T-helper 1 cell treated with Interleukin-12 subunit alpha and Interleukin-12 subunit beta and Interleukin-4 antibody, amounts not matched to agents 30 ng/mL and 1 ng/mL, for 36 hours (primary cell): ENCODE data around the gene CLN6. TPM values are rescaled to one million over a fixed set of nuclear protein-coding genes. Genes with fewer than 3 reads are reported as not detected.
"Not testable (repeated sequence)": the region's sequence is repeated elsewhere in the genome, so short reads cannot be mapped to it uniquely, and the experiment has no call there.

ENCODE experiments used
- intact Hi-C: fragments of 100-400 bp; cut with micrococcal nuclease; formaldehyde crosslinking; loops from one replicate; pipeline ENCODE4 v1.15.1; 2024
- total RNA-seq: library from RNA; stranded (reverse); gene quantifications from 2 replicates; pipeline ENCODE4 v1.2.3, GENCODE V29; 2022

Gene CLN6
- total RNA-seq, 1 donor from 2014 or later: 69.1 TPM

DNA sequence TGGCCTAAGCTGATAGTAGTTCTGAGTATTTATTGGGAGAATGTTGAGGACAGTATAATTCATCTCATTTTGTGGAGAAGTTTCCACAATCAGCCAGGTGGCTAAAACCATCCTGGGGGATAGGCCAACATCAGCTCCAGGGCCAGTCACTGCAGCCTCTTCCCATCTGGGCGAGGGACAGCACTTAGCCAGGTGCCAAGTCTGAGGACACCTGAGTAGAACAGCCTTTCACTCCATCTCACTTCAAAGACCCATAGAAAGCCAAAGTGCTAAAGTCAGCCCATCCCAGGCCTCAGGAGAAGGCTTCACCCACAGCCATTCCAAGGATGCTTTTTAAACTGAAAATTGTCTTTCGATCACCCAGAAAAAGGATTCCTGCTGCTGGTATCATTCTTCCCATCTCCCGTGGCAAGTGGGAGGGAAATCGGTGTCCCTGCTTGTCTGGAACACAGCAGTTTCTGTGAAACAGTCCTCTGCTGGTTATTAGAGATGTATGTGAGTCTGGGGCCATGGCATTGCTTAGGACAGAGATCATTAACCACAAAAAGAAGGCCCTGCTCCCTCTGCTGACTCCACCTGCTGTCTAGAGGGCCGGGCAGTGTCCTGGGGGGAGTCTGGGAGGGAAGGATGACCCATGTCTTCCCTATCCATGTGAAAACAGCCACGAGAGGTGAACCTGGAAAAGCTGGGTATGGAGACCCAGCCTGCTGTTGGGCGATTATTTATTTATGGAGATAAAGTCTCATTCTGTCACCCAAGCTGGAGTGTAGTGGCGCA, 34.0 kb downstream of the CLN6 start:
- intact Hi-C loops: no loop called here

DNA sequence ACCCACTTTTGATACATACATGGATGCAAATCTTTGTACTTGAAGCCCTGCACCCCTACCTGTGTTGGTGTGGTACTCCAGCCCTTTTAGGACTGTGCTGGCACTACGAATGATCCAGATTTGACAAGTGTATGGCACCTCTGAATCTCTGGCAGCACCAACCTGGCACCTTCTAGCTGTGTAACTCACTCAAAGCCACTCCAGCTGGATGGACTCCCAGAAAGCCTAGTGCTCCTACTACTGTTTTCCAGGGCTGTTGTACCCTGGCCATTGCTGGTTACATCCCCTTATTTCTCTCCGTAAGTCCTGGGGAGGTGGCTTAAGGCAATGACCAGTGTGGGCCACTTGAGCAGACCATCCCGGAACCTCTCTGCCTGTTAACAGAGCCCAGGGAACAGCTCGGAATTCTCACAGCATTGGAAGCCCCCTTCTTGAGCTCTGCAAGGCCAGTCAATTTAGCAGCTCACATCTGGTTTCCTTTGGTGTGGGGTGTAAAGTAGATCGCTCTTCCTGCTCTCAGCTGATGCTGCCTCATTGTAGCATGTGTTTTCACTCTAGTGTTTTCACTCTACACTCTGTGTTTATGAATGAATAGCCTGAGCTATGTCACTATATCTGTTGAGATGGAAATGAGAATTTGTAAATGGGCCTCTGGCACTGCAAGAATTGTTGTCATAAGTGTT, 36.6 kb downstream of the CLN6 start:
- intact Hi-C loops: no loop called here

DNA sequence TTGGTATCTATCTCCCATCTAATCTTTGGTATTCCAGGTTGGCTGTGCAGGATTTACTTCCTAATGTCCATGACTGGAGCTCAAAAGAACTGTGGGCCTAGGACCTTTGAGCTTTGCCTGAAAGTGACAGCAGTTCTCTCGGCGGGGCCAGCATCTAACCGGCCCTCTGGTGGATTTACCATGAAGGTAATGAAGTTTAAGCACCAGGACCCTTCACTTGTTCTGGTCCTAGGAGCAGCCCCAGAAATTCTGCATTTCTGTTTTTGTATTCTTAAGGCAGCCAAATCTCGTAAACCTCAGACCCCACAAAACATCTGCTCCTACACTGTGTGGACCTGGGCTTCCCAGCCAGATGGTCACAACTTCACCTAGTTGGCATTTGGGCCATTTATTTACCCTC, 37.4 kb downstream of the CLN6 start:
- intact Hi-C loops: no loop called here

DNA sequence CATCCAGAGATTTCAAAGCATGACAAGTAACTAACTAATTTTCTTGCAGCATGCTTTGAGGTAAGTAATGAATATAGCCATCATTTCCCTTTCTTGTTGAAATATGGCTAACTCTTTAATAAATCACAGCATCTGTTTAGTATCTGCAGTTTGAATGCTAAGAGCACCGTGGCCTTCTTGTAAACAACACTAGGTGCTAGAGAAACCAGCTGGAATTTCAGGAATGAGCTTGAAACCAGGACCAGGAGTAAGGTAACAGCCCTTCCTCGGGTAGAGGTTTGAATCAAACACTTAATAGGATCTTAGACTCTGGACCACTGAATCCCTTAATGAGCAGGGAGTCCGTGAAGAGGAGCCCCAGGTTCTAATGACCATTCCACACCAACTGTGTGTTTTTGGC, 38.0 kb downstream of the CLN6 start:
- intact Hi-C loops: no loop called here

DNA sequence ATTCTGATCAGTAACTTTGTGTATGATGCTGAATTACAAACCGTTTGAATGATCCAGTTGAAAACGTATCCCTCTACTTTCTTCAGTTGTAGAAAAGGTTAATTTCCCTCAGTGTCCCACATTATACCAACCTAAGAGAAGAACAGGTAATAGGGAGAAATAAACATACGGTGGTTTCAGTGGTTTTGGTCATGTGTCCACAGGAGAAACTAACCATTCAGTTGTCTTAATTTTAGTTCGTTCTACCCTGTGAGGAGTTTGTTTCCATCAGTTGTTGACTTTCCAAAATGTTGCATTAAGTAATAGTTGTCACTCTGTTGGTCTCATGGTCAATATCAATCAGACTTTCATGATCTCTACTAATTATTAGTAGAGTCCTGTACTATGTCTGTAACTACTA, 39.5 kb downstream of the CLN6 start:
- intact Hi-C loops: no loop called here

DNA sequence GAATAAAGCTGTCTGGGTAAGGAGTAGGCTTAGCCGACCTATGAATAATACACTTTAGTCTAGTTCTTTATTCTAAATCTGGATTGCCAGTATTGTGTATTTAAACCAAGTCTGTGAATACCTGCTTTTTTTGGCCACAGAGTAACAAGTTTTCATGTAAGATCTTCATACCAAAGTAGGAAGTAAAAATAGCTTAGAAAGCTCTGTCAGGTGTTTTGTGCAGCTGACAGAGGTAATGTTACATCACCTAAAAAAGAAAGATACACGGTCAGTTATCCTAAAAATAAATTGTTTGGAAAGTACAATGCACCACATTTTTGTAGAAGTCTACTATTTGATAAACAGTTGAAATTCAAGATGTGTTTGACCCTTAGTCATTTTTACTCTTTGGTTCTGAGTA, 40.9 kb downstream of the CLN6 start:
- intact Hi-C loops: no loop called here

DNA sequence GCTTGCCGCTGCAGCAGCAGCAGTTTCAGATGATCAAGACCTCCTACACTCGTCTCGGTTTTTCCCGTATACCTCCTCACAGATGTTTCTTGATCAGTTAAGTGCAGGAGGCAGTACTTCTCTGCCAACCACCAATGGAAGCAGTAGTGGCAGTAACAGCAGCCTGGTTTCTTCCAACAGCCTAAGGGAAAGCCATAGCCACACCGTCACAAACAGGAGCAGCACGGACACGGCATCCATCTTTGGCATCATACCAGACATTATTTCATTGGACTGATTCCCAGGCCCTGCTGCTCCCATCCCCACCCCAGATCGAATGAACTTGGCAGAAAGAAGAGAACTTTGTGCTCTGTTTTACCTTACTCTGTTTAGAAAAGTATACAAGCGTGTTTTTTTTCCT, 42.0 kb downstream of the CLN6 start:
- intact Hi-C loops: no loop called here

DNA sequence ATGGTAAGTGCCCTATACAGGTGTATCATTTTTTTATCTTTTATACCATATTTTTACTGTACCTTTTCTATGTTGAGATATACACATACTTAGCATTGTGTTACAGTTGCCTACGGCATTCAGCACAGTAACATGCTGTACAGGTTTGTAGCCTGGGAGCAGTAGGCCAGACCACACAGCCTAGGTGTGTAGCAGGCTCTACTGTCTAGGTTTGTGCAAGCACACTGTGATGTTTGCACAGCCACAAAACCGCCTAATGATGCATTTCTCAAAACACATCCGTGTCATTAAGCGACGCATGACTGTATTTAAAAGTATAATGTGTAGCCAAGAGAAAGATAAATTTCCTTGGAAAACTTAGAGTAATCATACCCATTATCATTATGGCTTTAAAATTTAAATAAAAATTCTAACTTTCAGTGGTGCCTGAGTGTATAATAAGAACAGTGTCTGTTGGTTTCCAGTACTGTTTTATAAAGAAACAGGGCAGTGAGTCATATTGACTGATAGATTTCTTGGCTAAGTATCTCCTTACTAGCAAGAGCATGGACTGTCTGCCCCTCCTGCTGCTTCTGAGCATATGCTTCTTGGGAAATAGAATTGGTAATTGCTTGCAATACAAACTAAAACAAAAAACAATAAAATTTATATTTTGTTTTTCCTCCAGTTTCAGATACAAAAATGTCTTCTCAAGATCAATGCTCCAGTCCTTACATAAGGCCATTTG, 42.7 kb downstream of the CLN6 start:
- intact Hi-C loops: no loop called here

DNA sequence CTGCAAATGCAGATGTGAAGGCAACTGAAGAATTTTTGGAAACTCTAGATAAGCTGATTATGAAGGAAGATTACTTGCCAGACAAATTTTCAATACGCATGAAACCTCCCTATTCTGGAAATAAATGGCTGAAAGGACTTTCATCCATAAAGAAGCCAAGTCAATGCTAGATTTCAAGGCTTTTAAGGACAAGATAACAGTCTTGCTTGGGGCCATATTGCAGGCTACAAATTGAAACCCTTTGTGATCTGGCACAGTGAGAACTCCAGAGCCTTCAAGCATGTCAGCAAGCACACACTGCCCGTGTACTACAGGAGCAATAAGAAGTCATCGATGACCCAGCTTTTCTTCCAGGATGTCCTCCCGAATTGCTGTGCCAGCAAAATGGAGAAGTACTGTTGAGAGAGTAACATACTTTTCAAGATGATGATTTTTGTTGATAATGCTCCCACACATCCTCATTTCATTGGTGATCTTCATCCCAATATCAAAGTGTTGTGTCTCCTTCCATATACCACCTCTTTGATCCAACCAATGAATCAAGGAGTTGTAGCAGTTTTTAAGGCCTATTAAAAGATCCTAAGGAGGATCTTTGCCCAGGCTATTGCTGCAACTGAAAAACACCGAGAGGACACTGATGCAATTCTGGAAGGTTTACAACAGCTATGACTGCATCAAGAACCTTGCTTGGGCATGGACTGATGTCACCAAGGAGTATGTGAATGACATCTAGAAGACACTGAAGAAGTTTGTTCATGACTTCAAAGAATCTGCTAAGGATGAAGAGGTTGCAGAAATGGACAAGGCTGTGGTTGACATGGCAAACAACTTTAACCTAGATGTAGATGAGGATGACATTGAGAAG, 44.7 kb downstream of the CLN6 start:
- intact Hi-C loops: no loop called here

DNA sequence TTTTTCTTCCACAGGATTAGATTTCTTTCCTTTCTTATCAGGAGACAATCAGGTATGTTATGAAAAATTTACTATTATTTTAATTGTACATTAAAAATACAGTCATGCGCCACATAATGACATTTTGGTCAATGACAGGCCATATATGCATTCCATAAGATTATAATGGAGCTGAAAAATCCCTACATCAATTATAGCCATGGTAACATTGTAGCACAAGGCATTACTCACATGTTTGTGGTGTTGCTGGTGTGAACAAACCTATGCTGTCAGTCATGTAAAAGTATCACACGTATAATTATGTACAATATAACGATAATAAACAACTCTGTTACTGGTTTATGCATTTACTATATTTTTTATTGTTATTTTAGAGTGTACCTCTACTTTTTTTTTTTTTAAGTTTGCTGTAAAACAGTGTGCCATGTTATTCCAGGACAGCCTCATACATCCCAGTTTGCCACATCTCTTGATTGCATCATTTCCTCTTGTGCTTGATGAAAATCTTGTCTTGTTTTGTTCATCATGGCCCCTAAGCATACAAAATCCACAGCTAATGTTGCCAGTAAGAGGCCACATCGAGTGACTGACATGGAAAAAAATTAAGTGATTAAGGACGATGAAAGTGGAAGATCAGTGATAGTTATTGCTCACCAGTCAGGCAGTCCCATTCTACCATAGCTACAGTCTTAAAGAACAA, 45.8 kb downstream of the CLN6 start:
- intact Hi-C loops: no loop called here

DNA sequence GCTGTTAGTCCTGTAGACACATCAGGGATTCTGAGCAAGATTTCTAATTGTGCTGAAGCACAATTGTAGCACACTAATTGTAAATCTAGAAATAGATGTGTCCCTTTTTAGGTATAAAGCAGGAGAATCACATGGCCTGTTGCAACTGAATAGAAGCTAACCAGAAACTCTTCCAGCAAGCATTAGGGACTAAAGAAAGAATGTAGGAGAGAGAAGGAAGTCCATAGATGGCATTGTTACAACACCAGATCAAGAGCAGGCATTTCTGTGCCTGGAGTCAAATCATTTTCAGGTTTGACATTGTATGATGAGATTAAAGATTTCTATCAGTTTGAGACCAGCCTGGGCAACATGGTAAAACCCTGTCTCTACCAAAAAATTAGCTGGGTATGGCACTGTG, 51.8 kb downstream of the CLN6 start:
- intact Hi-C loops: no loop called here

DNA sequence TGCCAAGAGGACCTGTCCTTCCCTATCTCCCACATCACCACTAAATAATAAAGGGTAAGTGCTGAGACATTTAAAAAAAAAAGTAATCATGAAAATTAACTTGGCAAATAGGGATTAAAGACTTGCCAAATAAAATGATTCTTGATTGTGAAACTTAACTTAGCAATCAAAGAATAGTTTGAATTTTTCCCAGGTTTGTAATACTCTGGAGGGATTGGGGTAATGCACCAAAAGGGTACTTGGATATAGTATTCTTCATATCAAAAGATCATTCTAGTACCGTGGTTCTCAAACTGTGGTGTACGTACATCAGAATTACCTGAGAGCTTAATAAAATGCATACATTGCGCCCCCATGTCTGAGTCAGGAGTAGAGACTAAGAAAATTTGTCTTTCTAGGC, 52.9 kb downstream of the CLN6 start:
- intact Hi-C loops: no loop called here

DNA sequence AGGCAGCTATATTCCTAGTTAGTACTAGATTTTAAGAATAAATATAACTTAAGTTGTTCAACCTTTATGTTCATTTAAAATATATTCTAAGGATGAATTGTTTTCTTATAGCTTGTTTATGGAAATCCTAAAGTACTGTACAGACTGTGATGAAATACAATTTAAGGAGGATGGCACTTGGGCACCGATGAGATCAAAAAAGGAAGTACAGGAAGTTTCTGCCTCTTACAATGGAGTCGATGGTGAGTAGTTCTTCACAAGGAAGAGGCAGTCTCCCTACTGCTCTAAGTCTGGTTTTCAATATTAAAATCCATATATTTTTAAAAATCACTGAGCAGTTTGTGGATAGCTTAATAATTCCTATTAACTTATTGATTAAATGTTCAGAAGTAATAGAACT, 54.0 kb downstream of the CLN6 start:
- intact Hi-C loops: no loop called here

DNA sequence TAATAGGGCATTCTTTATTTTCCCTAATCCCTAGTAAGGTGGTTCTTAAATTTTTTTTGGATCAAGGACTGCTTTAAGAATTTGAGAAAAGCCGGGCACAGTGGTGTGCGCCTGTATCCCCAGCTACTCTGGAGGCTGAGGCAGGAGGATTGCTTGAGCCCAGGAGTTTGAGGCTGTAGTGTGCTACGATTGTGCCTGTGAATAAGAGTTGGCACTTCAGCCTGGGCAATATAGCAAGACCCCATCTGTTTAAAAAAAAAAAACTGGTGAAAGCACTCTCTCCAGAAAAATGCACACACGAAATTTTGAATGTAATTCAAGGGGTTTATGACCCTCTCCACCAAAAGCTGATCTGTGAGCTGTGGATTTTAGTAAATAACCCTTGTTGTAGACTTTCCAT, 56.4 kb downstream of the CLN6 start:
- intact Hi-C loops: no loop called here

DNA sequence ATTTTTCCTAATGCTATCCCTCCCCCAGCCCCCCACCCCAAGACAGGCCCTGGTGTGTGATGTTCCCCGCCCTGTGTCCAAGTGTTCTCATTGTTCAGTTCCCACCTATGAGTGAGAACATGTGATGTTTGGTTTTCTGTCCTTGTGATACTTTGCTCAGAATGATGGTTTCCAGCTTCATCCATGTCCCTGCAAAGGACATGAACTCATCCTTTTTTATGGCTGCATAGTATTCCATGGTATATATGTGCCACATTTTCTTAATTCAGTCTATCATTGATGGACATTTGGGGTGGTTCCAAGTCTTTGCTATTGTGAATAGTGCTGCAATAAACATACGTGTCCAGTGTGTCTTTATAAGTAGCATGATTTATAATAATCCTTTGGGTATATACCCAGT, 57.5 kb downstream of the CLN6 start:
- intact Hi-C loops: not testable (repeated sequence)

DNA sequence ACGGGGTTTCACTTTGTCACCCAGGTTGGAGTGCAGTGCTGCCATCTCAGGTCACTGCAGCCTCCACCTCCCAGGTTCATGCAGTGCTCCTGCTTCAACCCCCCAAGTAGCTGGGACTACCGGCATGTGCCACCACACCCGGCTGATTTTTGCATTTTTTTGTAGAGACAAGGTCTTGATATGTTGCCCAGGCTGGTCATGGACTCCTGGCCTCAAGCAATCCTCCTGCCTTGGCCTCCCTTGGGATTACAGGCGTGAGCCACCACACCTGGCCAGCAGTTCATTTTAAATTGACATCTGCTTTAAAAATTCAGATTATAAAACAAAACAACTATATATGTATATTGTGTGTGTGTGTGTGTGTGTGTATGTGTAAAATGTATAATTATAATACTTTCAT, 62.7 kb downstream of the CLN6 start:
- intact Hi-C loops: no loop called here

DNA sequence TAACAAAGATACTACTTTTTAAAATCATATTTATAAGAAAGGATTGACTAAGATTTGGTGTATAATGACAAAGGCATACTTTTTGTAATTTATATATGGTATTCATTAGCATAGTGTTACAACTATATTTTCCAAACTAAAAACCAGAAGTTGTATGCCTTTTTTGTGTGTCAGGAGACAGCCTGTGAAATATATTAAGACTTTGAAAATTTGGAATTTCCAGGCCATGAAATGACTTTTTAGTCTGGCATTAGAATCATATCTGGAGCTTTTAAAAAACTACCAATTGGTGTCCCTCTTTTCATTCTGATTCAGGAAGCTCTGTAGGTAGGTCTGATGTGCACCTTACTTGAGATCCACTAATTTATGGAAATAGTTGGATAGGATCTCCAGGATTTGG, 66.3 kb downstream of the CLN6 start:
- intact Hi-C loops: no loop called here

DNA sequence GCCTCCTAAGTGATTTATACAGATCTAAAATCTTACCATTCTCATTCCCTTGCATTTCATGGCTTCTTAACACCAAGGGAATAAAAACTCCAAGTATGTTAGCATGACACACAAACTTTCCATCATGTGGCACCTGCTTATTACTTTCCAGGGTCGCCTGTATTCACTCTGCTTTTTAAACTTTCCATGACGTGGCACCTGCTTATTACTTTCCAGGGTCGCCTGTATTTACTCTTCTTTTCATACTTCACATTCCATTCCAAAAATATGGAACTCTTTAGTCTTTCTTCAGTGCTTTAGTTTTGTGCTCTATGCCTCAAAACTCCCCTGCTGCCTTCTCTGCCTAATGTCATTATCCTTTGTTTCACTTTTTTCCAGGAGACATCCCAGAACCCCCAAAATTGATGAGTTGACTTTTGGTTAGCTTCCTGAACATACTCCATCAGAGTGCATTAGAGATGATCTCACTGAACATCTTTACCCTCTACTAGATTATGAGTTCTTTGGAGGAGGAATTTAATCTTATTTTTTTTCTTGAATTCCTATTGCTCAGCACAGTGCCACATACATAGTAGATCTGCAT, 71.4 kb downstream of the CLN6 start:
- intact Hi-C loops: no loop called here

DNA sequence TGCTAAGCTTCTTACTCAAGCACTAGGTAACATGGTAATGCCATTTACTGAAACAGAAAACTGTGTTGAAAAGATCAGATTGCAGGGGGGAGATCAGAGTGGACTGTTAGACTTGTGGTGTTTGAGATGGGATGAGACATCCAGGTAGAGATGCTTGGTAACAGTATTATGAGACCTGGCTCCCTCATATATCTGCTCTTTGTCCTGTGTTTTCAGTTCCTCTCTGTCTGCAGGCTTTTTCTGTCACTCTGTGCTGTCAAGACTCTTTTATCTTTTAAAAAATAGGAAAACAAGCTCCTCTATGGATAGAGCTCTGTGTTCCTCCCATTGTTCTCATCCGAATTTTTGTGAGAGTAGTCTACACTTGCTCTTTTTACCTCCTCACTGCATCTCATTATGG, 72.5 kb downstream of the CLN6 start:
- intact Hi-C loops: no loop called here
